Neural progenitor cell (in vitro differentiated cells): Measurements from ENCODE around the gene CDC14A.

ENCODE experiments used
- CTCF ChIP-seq: fragments of 200-600 bp; sonication (generic); IDR thresholded peaks from 2 replicates; pipeline ENCODE4 v1.5.1; 2017; ENCODE audit warnings: antibody characterized with exemption, mild to moderate bottlenecking
- EZH2phosphoT487 ChIP-seq: fragments of 200-600 bp; sonication (generic); IDR thresholded peaks from 2 replicates; pipeline ENCODE4 v1.6.1; 2017; ENCODE audit warnings: antibody characterized with exemption

GRCh38 chr1:100482167-100482566 lies 129.9 kb downstream of the CDC14A start:
- TF ChIP-seq CTCF = no peak
- no peak for TF ChIP-seq EZH2phosphoT487
